COR-L47 (cell line): ENCODE data around the gene KCNJ4.

ENCODE experiments used
- DNase-seq: peaks from one replicate; lab custom pipeline; 2025; lab: John Stamatoyannopoulos, UW

Gene KCNJ4

DNA sequence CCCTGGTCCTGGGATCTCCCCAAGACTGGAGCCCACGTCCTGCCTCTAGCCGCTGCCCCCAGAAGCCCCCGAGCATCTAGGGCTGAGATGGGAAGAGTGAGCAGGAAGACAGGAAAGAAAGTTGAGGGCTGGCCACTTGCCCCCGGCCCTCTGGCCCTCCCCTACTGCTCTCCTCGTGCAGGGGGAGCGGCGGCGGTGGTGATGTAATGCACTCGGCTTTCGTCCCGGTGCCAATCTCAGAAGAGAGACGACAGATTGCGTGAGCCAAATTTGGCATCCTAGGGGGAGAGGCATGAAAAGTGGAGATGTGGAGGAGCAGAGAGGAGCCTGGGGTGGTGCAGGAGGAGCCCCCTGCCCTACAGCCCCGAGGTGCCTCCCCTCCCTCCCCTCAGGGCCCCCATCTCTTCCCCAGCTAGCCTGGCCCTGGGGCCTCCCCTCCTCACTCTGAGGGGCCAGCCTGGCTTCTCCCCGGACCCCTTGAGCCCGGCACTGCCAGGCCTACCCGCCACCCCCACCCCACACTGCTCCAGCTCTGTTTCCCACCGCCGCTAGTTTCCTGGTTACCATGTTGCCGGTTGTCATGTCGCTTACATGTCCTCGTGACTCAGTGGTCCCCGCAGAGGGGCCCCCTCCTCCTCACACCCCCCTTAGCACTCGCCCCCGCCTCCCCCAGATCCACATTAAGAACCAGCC is 2.5 kb downstream of the KCNJ4 start:
- no peak for DNase-seq

GRCh38 chr22:38451864-38452263 is 3.1 kb downstream of the KCNJ4 start:
- no peak for DNase-seq

DNA sequence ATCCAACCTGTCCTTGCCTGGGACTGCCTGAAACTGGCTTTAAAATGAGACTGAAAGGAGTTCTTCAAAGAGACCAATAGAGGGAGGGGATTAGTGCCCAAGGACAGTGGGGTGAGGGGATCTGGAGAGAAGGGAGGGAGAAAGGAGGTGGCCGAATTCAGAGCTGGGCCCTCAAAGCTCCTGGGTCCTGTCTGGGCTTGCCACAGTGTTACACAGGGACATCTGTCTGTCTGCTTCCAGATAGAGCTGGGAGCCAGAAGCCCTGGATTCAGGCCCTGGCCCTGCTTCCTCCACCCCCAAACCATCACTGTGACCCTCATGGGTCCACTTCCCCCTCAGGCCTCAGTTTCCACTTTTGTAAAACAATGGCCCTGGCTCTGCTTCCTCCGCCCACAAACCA is 3.6 kb downstream of the KCNJ4 start:
- no peak for DNase-seq

GRCh38 chr22:38450234-38450797 is 4.7 kb downstream of the KCNJ4 start:
- DNase-seq = no peak

DNA sequence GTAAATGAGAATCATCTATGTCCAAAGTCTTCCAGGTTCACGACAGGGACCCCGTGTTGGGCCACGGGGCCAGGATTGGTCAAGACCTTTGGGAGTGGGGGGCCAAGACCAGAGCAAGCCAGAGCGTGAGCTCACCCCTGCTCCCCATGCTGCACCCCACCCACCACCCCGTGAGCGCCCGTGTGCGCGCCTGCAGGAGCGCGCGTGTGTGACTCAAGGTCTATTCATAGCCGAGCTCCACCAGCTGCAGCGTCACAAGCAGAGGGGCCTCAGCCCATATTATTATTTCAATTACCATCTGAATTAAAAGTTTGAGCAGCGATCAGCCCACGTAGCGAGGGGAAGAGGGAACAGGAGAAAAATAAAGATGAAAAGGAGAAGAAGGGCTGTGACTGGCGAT is 5.2 kb downstream of the KCNJ4 start:
- DNase-seq = no peak

GRCh38 chr22:38448945-38449745 is 5.9 kb downstream of the KCNJ4 start:
- no peak for DNase-seq

GRCh38 chr22:38446018-38446601 is 8.9 kb downstream of the KCNJ4 start:
- no peak for DNase-seq

DNA sequence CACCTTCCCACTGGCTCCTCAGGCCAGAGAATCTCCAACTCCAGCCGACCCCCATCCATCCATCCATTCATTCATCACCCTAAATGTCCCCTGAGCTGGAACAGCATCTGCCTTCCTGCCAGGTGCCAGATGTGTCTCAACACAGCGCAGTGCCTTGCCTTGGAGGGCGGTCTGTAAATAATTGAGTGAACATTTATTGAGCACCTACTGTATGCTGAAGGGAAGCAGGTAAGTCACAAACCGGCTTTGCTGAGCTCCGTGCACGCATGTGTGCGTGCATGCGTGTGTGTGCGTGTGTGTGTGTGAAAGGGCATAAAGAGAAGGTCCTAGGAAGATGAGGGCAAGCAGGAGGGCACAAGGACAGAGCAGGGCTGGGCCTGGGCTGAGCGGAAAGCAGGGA is 10.2 kb downstream of the KCNJ4 start:
- no peak for DNase-seq

DNA sequence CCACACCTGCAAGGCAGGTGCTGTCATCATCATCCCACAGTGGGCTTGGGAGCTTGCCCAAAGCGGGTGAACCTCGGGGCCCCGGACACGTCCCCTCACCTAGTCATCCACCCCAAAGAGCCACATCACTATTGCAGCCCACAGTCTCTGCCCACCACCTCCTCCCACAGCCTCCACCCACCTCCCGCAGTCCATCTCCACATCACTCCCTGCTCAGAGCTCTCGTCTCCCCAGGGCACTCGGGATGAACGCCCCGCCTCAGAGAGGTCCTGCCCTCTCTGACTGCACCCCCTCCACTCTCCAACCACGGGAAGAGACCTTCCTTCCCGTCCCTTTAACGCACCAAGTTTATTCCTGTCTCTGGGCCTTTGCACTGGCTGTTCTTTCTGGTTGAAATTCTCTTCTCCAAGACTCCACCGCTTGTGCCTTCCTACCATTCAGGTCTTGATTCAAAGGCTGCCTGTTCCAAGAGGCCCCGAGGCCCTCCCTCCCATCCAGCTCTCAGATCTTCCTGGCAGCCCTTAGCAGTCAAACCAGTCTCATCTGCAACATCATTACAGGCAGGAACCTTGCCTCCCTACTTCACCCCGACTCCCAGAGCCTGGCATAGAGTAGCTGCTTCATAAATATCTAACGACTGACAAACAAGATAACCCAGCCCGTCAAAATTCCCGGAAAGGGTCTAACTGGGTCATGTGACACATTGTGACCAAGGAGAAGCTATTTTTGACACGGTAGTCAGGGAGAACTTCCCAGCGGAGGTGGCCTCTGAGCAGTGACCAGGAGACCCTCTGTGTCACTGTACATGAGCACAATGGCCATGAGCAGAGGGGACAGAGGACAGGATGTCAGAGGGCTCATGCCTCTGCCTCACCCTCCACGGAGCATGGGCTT is 11.1 kb downstream of the KCNJ4 start:
- DNase-seq = no peak

DNA sequence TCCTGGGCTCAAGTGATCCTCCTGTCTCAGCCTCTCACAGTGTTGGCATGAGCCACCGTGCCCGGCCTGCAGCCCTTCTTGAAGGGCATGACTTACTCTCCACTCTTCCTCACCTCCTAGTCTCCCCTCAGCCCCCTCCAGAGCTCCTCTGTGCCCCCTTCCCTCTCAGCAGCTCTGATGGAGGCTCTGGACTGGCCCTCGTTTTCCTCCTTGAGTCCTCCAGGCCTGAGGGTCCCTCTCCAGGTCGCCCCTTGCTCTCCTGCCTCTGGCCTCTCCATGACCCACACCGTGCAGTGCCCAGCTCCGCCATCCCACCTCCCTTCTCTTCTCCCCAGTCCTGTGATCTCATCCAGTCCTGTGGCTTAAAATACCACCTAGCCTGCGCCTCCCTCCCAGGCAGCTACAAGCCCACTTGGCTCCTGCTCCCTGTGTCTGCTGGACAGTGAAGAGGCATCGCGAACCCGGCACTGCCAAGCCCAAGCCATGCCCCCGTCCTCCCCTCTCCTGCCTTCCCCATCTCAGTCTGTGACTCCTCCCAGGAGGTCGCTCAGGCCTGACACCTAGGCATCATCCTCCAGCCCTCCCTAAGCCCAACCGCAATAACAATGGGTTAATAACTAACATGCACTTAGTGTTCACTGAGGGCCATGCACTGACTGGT is 11.9 kb downstream of the KCNJ4 start:
- no peak for DNase-seq

DNA sequence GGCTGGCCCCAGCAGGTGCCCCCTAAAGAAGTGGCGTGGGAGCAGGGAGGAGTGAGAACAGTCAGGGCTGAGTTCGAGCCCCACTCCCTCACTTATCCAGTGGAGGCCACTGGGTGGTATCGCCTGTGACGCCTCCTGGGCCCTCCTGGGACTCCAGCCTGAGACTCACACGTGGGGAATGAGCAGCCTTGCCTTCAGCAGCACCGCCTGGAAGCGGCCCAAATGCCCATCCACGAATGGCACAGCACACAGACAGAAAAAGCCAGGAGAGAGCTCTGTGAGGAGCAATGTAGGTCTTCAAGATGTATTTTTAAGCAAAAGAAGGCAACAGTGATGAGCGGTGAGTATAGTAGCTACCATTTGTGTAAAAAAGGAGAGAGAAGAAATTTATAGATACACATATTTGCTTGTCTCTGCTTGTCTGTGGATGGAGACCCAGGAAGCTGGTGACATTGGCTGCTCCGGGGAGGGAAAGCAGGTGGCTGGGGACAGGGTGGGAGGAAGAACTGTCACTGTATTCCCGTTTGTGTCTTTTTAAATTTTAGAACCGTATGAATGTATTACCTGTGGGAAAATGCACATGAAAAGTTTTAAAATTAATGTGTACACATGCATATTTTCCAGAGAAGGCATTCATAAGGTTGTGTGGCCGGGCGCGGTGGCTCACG is 13.2 kb downstream of the KCNJ4 start:
- no peak for DNase-seq

DNA sequence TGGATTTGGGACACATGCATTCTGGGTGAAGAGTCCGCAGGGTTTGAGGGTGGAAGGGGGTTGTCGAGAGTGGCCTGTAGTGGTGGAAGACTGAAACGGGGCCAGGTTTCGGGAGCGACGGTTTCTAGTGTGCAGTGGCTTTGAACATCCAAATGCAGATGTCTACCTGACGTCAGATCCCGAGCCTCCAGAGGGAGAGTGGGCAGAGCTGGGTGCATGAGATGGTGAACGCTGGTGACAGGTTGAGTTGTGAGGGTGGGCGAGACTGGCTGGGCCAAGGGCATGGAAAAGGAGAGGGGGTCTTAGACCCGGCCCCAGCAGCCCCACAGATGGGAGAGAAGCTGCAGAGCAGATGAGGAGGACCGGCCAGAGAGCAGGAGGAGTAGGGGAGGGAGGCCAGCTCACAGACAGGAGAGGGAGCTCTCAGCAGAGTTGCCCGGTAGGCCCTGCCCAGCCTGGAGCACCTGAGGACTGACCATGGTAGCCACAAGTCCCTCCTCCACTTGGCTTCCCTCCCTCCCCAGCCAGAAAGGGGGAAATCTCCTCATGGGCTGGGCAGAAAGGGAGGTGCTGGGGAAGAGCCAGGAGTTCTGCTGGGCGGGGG is 14.2 kb downstream of the KCNJ4 start:
- no peak for DNase-seq

DNA sequence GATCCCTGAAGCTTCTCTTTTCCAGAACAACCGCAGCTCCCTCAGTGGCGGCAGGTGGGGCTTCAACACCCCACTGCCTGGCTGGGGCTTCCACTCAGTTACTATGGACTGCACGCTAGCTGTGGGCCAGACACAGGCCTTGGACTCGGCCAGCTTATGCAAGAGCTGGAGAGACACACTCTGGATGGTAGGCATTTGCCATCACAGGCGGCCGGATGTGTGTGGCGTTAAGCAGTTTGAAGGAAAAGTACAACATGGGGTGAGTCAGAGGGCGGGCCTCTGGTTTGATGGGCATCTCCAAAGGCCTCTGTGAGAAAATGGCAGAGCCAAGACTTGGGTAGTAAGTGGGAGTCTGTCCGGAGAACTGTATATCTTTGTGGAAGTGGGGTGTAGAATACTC is 17.6 kb downstream of the KCNJ4 start:
- DNase-seq = no peak

- no peak for DNase-seq
Measured at GRCh38 chr22:38436629-38437395, 18.2 kb downstream of the KCNJ4 start.

GRCh38 chr22:38435965-38436364 is 19.0 kb downstream of the KCNJ4 start:
- no peak for DNase-seq

DNA sequence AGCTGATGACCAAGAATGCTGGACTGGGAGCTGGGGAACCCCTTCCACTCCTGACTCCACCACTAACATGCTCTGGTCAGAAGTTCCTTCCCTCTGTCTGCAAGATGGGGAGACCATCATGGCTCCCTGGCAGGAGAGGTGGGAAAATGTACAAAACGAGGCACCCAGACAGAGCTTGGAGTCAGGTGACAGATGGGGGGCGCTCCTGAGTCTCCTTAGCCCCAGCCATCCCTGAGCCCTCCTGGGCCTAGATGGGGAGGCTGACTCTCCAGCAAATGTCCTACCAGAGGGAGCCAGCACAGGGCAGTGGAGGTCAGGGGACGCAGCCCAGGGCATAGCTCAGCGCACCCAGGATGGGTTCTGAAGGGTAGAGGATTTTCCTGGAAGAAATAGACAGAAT is 20.0 kb downstream of the KCNJ4 start:
- DNase-seq = no peak

DNA sequence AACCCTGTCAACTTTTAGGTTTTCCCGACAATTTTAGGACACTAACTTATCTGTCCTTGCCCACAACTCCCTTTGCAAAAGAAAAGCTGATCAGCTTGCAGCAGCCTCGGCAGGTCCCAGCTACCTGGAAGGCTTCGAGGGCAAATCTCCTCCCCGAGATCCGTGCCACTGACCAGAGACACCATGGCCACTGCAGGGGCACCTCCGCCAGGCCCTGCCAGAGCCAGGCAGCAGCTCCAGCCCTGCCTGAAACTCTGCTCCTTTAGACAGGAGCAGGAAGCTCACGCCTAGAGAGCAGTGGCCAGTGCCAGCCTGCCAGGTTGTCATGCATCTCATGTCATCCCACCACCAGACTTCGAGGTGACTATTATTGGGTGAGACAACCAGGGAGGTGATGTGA is 21.1 kb downstream of the KCNJ4 start:
- no peak for DNase-seq

- DNase-seq = no peak
Measured at GRCh38 chr22:38432264-38432663, 22.7 kb downstream of the KCNJ4 start.

GRCh38 chr22:38431266-38432010 is 23.6 kb downstream of the KCNJ4 start:
- DNase-seq = no peak
